H1 (cell line): ENCODE data around the gene OPCML. TPM values are rescaled to one million over a fixed set of nuclear protein-coding genes. Genes with fewer than 3 reads are reported as not detected.

Experiments
- CTCF ChIA-PET: fragments of 300-600 bp; sonication (Branson Sonifier 250); formaldehyde crosslinking; loops from one replicate; lab custom pipeline; 2021; ENCODE audit not compliant: partially characterized antibody; lab: Charles Lee
- POLR2A ChIA-PET: fragments of 300-600 bp; sonication (Branson Sonifier 250); formaldehyde crosslinking; loops from one replicate; lab custom pipeline; 2021; ENCODE audit warnings: inconsistent platforms; ENCODE audit not compliant: partially characterized antibody; lab: Charles Lee
- DNase-seq, 2 experiments: peaks; one replicate each; pipeline versions ENCODE4 v3.0.0 to v3.0.0-alpha.2; 2010 to 2022; ENCODE audit warnings: low spot score in 2 of 2, low read depth in 1 of 2, mixed read lengths in 1 of 2
- FAIRE-seq: peaks from 2 replicates; lab custom pipeline; 2011; peaks lifted over from hg19 to GRCh38; lab: Jason Lieb, UNC
- H2AFZ ChIP-seq: 2 replicates; pipeline ENCODE4 v1.8.1; 2012; ENCODE audit warnings: low read length, inconsistent platforms
- H2AK5ac ChIP-seq: 2 replicates; pipeline ENCODE4 v1.6.1; 2013; ENCODE audit warnings: low read depth, low read length
- H2BK120ac ChIP-seq: replicated peaks from 2 replicates; pipeline ENCODE3; 2013; ENCODE audit warnings: low read depth, low read length, inconsistent platforms
- H2BK12ac ChIP-seq: 2 replicates; pipeline ENCODE4 v1.6.1; 2013; ENCODE audit warnings: low read depth, low read length
- H2BK15ac ChIP-seq: 2 replicates; pipeline ENCODE4 v1.6.1; 2013; ENCODE audit warnings: low read length
- H2BK20ac ChIP-seq: 2 replicates; pipeline ENCODE4 v1.6.1; 2013; ENCODE audit warnings: low read length
- H2BK5ac ChIP-seq: 2 replicates; pipeline ENCODE4 v1.6.1; 2013; ENCODE audit warnings: low read depth, low read length
- H3K14ac ChIP-seq: 2 replicates; pipeline ENCODE4 v1.6.1; 2013; ENCODE audit warnings: inconsistent platforms; ENCODE audit not compliant: insufficient read length
- H3K18ac ChIP-seq: 2 replicates; pipeline ENCODE4 v1.6.1; 2013; ENCODE audit warnings: low read length; ENCODE audit errors: extremely low read depth
- H3K23ac ChIP-seq: 2 replicates; pipeline ENCODE4 v1.6.1; 2013; ENCODE audit warnings: inconsistent platforms; ENCODE audit not compliant: insufficient read length
- H3K23me2 ChIP-seq: 2 replicates; pipeline ENCODE4 v1.6.1; 2013; ENCODE audit warnings: low read depth, low read length
- H3K27ac ChIP-seq: 2 replicates; pipeline ENCODE4 v1.6.1; 2011; ENCODE audit warnings: low read depth, low read length, inconsistent platforms
- H3K27me3 ChIP-seq, 4 experiments: replicated peaks in 1 of 4; 1 replicate in 1 of 4; 2 replicates in 3 of 4; pipeline versions ENCODE4 v1.6.1 to v1.8.1; 2011 to 2013; ENCODE audit warnings: low read length in 3 of 4, mild to moderate bottlenecking in 3 of 4, inconsistent platforms in 2 of 4, mixed read lengths in 2 of 4, moderate library complexity in 1 of 4; ENCODE audit not compliant: control insufficient read depth in 3 of 4, insufficient read depth in 3 of 4; ENCODE audit errors: extremely low read depth in 1 of 4
- H3K36me3 ChIP-seq, 4 experiments: 2 replicates each; pipeline versions ENCODE4 v1.6.1 to v1.8.1; 2011 to 2013; ENCODE audit warnings: mild to moderate bottlenecking in 4 of 4, low read length in 3 of 4, moderate library complexity in 2 of 4, control low read depth in 1 of 4, inconsistent platforms in 1 of 4; ENCODE audit not compliant: insufficient read depth in 4 of 4, control insufficient read depth in 2 of 4
- H3K4ac ChIP-seq: replicated peaks from 2 replicates; pipeline ENCODE3; 2013; ENCODE audit warnings: low read length, low read depth, mixed read lengths, inconsistent platforms; ENCODE audit not compliant: insufficient read length
- H3K4me1 ChIP-seq, 4 experiments: replicated peaks in 1 of 4; 1 replicate in 1 of 4; 2 replicates in 3 of 4; pipeline versions ENCODE4 v1.6.1 to v1.8.1; 2011 to 2013; ENCODE audit warnings: low read length in 3 of 4, inconsistent platforms in 2 of 4, mixed read lengths in 1 of 4; ENCODE audit not compliant: insufficient read depth in 4 of 4, control insufficient read depth in 3 of 4
- H3K4me2 ChIP-seq, 2 experiments: 2 replicates each; pipeline versions ENCODE4 v1.6.1 to v1.8.1; 2011 to 2013; ENCODE audit warnings: low read depth in 2 of 2, low read length in 2 of 2, control low read depth in 1 of 2, inconsistent platforms in 1 of 2, mild to moderate bottlenecking in 1 of 2; ENCODE audit not compliant: insufficient read depth in 1 of 2
- H3K4me3 ChIP-seq, 4 experiments: fragments of 200-600, 300-600 bp in 1 of 4; sonication (generic), shearing (Covaris generic), sonication (Bioruptor Twin) in 1 of 4; 2 replicates each; pipeline versions ENCODE4 v1.5.1 to v1.8.1; 2011 to 2016; ENCODE audit warnings: low read length in 4 of 4, low read depth in 3 of 4, control low read depth in 2 of 4, inconsistent platforms in 2 of 4, mild to moderate bottlenecking in 2 of 4, mixed read lengths in 1 of 4, moderate library complexity in 1 of 4; ENCODE audit not compliant: insufficient read depth in 2 of 4; ENCODE audit errors: extremely low read depth in 1 of 4
- H3K56ac ChIP-seq: replicated peaks from 2 replicates; pipeline ENCODE3; 2013; ENCODE audit warnings: low read depth, mild to moderate bottlenecking, mixed read lengths, low read length, inconsistent platforms; ENCODE audit not compliant: insufficient read length
- H3K79me1 ChIP-seq: 2 replicates; pipeline ENCODE4 v1.6.1; 2013; ENCODE audit warnings: low read depth, low read length, control low read depth
- H3K79me2 ChIP-seq, 2 experiments: 2 replicates each; pipeline versions ENCODE4 v1.6.1 to v1.8.1; 2012 to 2013; ENCODE audit warnings: low read length in 2 of 2, mild to moderate bottlenecking in 2 of 2, inconsistent platforms in 1 of 2; ENCODE audit not compliant: insufficient read depth in 2 of 2, control insufficient read depth in 1 of 2
- H3K9ac ChIP-seq, 4 experiments: replicated peaks in 1 of 4; 1 replicate in 1 of 4; 2 replicates in 3 of 4; pipeline versions ENCODE4 v1.6.1 to v1.8.1; 2011 to 2013; ENCODE audit warnings: low read depth in 3 of 4, low read length in 3 of 4, control low read depth in 2 of 4, mild to moderate bottlenecking in 2 of 4, moderate library complexity in 2 of 4, inconsistent platforms in 1 of 4; ENCODE audit errors: extremely low read depth in 1 of 4
- H3K9me3 ChIP-seq, 2 experiments: 2 replicates each; pipeline versions ENCODE4 v1.6.1 to v1.8.1; 2012 to 2013; ENCODE audit warnings: mild to moderate bottlenecking in 2 of 2, moderate library complexity in 2 of 2, control low read depth in 1 of 2, inconsistent platforms in 1 of 2, low read depth in 1 of 2, low read length in 1 of 2, mixed read lengths in 1 of 2; ENCODE audit not compliant: insufficient read depth in 2 of 2
- H4K20me1 ChIP-seq, 2 experiments: replicated peaks in 1 of 2; 2 replicates each; pipeline versions ENCODE3 to v1.8.1; 2011 to 2013; ENCODE audit warnings: inconsistent platforms in 2 of 2, low read length in 2 of 2, mild to moderate bottlenecking in 1 of 2; ENCODE audit not compliant: insufficient read depth in 2 of 2, control insufficient read depth in 1 of 2
- H4K5ac ChIP-seq: 2 replicates; pipeline ENCODE4 v1.6.1; 2013; ENCODE audit warnings: low read length, low read depth, mixed read lengths, inconsistent platforms; ENCODE audit not compliant: insufficient read length
- H4K8ac ChIP-seq: 2 replicates; pipeline ENCODE4 v1.8.0; 2013; ENCODE audit warnings: mild to moderate bottlenecking, moderate library complexity, low read length, inconsistent platforms; ENCODE audit not compliant: insufficient read depth; ENCODE audit errors: extremely low read depth
- H4K91ac ChIP-seq: replicated peaks from 2 replicates; pipeline ENCODE3; 2013; ENCODE audit warnings: low read length, mixed read lengths, inconsistent platforms; ENCODE audit not compliant: insufficient read length
- CBX8 ChIP-seq: fragments of 300-800, 300-1000 bp; sonication (generic); IDR thresholded peaks from 2 replicates; pipeline ENCODE4 v1.7.1; 2016; ENCODE audit warnings: low read depth, low read length, borderline replicate concordance
- CHD1 ChIP-seq: IDR thresholded peaks from 2 replicates; pipeline ENCODE4 v1.6.1; 2012; ENCODE audit warnings: low read depth, low read length, improper control_type of control experiment
- EGR1 ChIP-seq: IDR thresholded peaks from 2 replicates; pipeline ENCODE4 v1.6.1; 2011; ENCODE audit warnings: low read depth, low read length, borderline replicate concordance
- EP300 ChIP-seq, 2 experiments: IDR thresholded peaks; 1 replicate in 1 of 2; 2 replicates in 1 of 2; pipeline ENCODE4 v1.6.1; 2011 to 2012; ENCODE audit warnings: low read depth in 2 of 2, low read length in 2 of 2, mild to moderate bottlenecking in 2 of 2, borderline replicate concordance in 1 of 2, inconsistent platforms in 1 of 2, moderate library complexity in 1 of 2
- POU5F1 ChIP-seq: IDR thresholded peaks from 2 replicates; pipeline ENCODE4 v1.6.1; 2011; ENCODE audit warnings: low read depth, mild to moderate bottlenecking, low read length, moderate library complexity
- SIRT6 ChIP-seq: IDR thresholded peaks from one replicate; pipeline ENCODE4 v1.7.1; 2012; ENCODE audit warnings: low read length, inconsistent platforms
- SP4 ChIP-seq: IDR thresholded peaks from 2 replicates; pipeline ENCODE4 v1.6.1; 2012; ENCODE audit warnings: low read length, inconsistent platforms
- USF2 ChIP-seq: IDR thresholded peaks from 2 replicates; pipeline ENCODE4 v1.6.1; 2011; ENCODE audit warnings: low read length, improper control_type of control experiment
- WGBS, 2 experiments: shearing (Covaris generic) in 1 of 2; methylation state at CpG; one replicate each; pipeline versions ENCODE4 v1.1.6 to v1.1.7; 2013 to 2015; ENCODE audit warnings: low lambda C conversion rate in 2 of 2, mixed read lengths in 2 of 2, inconsistent platforms in 1 of 2, low coverage in 1 of 2, missing lambda C conversion rate in 1 of 2; ENCODE audit not compliant: insufficient replicate concordance in 2 of 2, insufficient coverage in 1 of 2, insufficient read length in 1 of 2; ENCODE audit errors: extremely low coverage in 1 of 2, missing lambda C conversion rate in 1 of 2; 5-methylcytosine and 5-hydroxymethylcytosine counted together
- polyA plus RNA-seq, 7 experiments: library from polyadenylated mRNA; depleted of rRNA in 3 of 7; stranded (reverse) in 5 of 7; unstranded in 2 of 7; fragments of >200 nt in 5 of 7; fragments of 200-250 nt in 2 of 7; gene quantifications; 1 replicate in 5 of 7; 2 replicates in 1 of 7; 4 replicates in 1 of 7; pipeline versions ENCODE4 v1.2.1 to v1.2.3, GENCODE V29; 2011 to 2013; ENCODE audit warnings: missing spikeins in 2 of 7, mixed read lengths in 2 of 7
- total RNA-seq: library from RNA; stranded (reverse); fragmentation: NEBNext Ultra II Directional; extraction: Animal tissue kit (Norgen Biotek cat#: 25700); gene quantifications from 2 replicates; pipeline ENCODE4 v1.2.1, GENCODE V29; 2021

OPCML gene
- total and polyA plus RNA-seq, 2 of the 8 experiments (the other 6 are each of a cell fraction or from before 2014, with no cell fraction given) = 2.3 to 3.1 TPM

DNA sequence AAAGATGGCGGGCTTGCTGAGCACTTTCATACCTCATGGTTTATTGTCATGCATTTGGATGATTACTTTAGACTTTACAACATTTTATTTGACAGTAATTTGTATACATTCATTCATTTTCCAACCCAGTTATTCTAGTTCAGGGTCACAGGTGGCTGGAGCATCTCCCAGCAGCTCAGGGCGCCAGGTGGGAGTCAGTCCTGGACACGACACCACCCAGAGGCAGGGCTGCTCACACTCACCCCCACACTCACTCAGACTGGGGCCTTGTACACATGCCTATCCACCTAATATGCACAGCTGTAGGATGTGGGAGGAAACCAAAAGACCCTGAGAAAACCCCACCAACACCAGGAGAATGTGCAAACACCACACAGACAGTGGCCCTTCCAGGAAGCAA, 123.9 kb downstream of the OPCML start:
- Histone ChIP-seq H3K14ac (no peak overlapping the region), H2AK5ac (no peak overlapping the region), H3K56ac (no peak overlapping the region), H3K9ac (no peak overlapping the region), H3K4me1 (no peaks in the 10 kb centered on the region), H2BK120ac (no peak overlapping the region), H3K4me2 (no peak overlapping the region), H2BK5ac (no peak overlapping the region), H3K9me3 (no peaks in the 10 kb centered on the region; a peak in 1 of 4 replicates), H2BK20ac (no peak overlapping the region), H3K18ac (no peak overlapping the region), H4K20me1 (no peaks in the 10 kb centered on the region), H3K23ac (no peak overlapping the region), H4K8ac (no peak overlapping the region), H3K23me2 (no peaks in the 10 kb centered on the region), H3K79me2 (no peaks in the 10 kb centered on the region), H3K27ac (no peak overlapping the region), H2BK12ac (no peak overlapping the region), H4K5ac (no peak overlapping the region), H3K4ac (no peak overlapping the region), H3K79me1 (no peaks in the 10 kb centered on the region; the same call in 1 of the 2 replicates), H4K91ac (no peak overlapping the region), H3K36me3 (no peaks in the 10 kb centered on the region), H2BK15ac (no peak overlapping the region), H3K27me3 (no peaks in the 10 kb centered on the region), H3K4me3 (no peak overlapping the region), H2AFZ (no peak overlapping the region)
- CTCF ChIA-PET = interaction anchor here (1.3 kb wide), 1 partner anchor 17 kb away, joined by 3 read pairs; no protein-coding TSS in a partner anchor
- FAIRE-seq (no peak), DNase-seq (no peak)
- WGBS, 2 experiments = 92% methylated on average over 3 of the region's 3 CpGs; no CpG with 5 or more reads in 1 of the 2 experiments
- no peak for TF ChIP-seq SP4
- no peak for TF ChIP-seq CBX8
- no peak for TF ChIP-seq SIRT6
- TF ChIP-seq USF2 = no peak
- TF ChIP-seq POU5F1 = no peak
- no peak for TF ChIP-seq EGR1
- no peak for TF ChIP-seq CHD1
- no peak for TF ChIP-seq EP300 (IDR thresholded peaks at IDR 0.05; ENCODE audit: borderline replicate concordance in 1 of 2, low read depth in 2 of 2, low read length in 2 of 2)
- POLR2A ChIA-PET = no interaction called here
